H9 (cell line): ENCODE measurements around the gene KLK15. TPM values are rescaled to one million over a fixed set of nuclear protein-coding genes. Genes with fewer than 3 reads are reported as not detected.

Source experiments
- DNase-seq: peaks from one replicate; pipeline ENCODE4 v3.0.0-alpha.2; 2017
- H2AFZ ChIP-seq: one replicate; pipeline ENCODE4 v1.6.1; 2013; ENCODE audit warnings: mild to moderate bottlenecking, low read length, control low read depth, moderate library complexity
- H2AK5ac ChIP-seq: 2 replicates; pipeline ENCODE4 v1.6.1; 2013; ENCODE audit warnings: low read length, control low read depth, mixed read lengths; ENCODE audit not compliant: insufficient read length
- H2BK120ac ChIP-seq: one replicate; pipeline ENCODE4 v1.6.1; 2013; ENCODE audit warnings: low read depth, mild to moderate bottlenecking, low read length, control low read depth, inconsistent platforms; ENCODE audit not compliant: poor library complexity, severe bottlenecking
- H2BK12ac ChIP-seq: 2 replicates; pipeline ENCODE4 v1.6.1; 2013; ENCODE audit warnings: low read length, control low read depth, mixed read lengths, low read depth; ENCODE audit not compliant: insufficient read length
- H2BK15ac ChIP-seq: 2 replicates; pipeline ENCODE4 v1.6.1; 2013; ENCODE audit warnings: low read depth, low read length, control low read depth
- H2BK20ac ChIP-seq: one replicate; pipeline ENCODE4 v1.6.1; 2013; ENCODE audit warnings: low read depth, mild to moderate bottlenecking, low read length, control low read depth, inconsistent platforms; ENCODE audit not compliant: poor library complexity, severe bottlenecking
- H2BK5ac ChIP-seq: 2 replicates; pipeline ENCODE4 v1.6.1; 2013; ENCODE audit warnings: low read length, control low read depth, mixed read lengths; ENCODE audit not compliant: insufficient read length
- H3K14ac ChIP-seq: 2 replicates; pipeline ENCODE4 v1.6.1; 2013; ENCODE audit warnings: low read length, control low read depth; ENCODE audit not compliant: insufficient read depth
- H3K18ac ChIP-seq: 2 replicates; pipeline ENCODE4 v1.6.1; 2013; ENCODE audit warnings: low read depth, mild to moderate bottlenecking, mixed read lengths, low read length, control low read depth; ENCODE audit not compliant: insufficient read length
- H3K23ac ChIP-seq: 2 replicates; pipeline ENCODE4 v1.6.1; 2013; ENCODE audit warnings: low read length, control low read depth, mixed read lengths, low read depth; ENCODE audit not compliant: insufficient read length
- H3K23me2 ChIP-seq: 2 replicates; pipeline ENCODE4 v1.6.1; 2013; ENCODE audit warnings: low read depth, mild to moderate bottlenecking, mixed read lengths, low read length, control low read depth; ENCODE audit not compliant: insufficient read length, poor library complexity, severe bottlenecking
- H3K27ac ChIP-seq: 2 replicates; pipeline ENCODE4 v1.5.1; 2013; ENCODE audit warnings: low read length, control low read depth, mixed read lengths, low read depth; ENCODE audit not compliant: insufficient read length
- H3K27me3 ChIP-seq: 2 replicates; pipeline ENCODE4 v1.6.1; 2013; ENCODE audit warnings: low read length, control low read depth, inconsistent platforms; ENCODE audit not compliant: insufficient read depth
- H3K4ac ChIP-seq: 2 replicates; pipeline ENCODE4 v1.6.1; 2013; ENCODE audit warnings: low read depth, mild to moderate bottlenecking, control low read depth, inconsistent platforms, low read length, moderate library complexity
- H3K4me1 ChIP-seq: 2 replicates; pipeline ENCODE4 v1.6.1; 2013; ENCODE audit warnings: low read length, control low read depth, inconsistent platforms; ENCODE audit not compliant: insufficient read depth
- H3K4me2 ChIP-seq: 2 replicates; pipeline ENCODE4 v1.6.1; 2013; ENCODE audit warnings: low read length, control low read depth, mixed read lengths; ENCODE audit not compliant: insufficient read length, insufficient read depth
- H3K56ac ChIP-seq: 2 replicates; pipeline ENCODE4 v1.6.1; 2013; ENCODE audit warnings: low read depth, mild to moderate bottlenecking, mixed read lengths, low read length, control low read depth; ENCODE audit not compliant: insufficient read length
- H3K79me1 ChIP-seq: 2 replicates; pipeline ENCODE4 v1.6.1; 2013; ENCODE audit warnings: low read depth, mild to moderate bottlenecking, moderate library complexity, low read length, control low read depth, inconsistent platforms; ENCODE audit not compliant: insufficient read depth, poor library complexity, severe bottlenecking
- H3K79me2 ChIP-seq: 2 replicates; pipeline ENCODE4 v1.6.1; 2013; ENCODE audit warnings: low read length, control low read depth, inconsistent platforms; ENCODE audit not compliant: insufficient read depth
- H3K9ac ChIP-seq: 2 replicates; pipeline ENCODE4 v1.6.1; 2013; ENCODE audit warnings: low read length, control low read depth, mixed read lengths; ENCODE audit not compliant: insufficient read length; ENCODE audit errors: extremely low read depth
- H3K9me3 ChIP-seq: one replicate; pipeline ENCODE4 v1.6.1; 2013; ENCODE audit warnings: low read depth, low read length, inconsistent platforms; ENCODE audit not compliant: control insufficient read depth
- H3T11ph ChIP-seq: one replicate; pipeline ENCODE4 v1.6.1; 2013; ENCODE audit warnings: mild to moderate bottlenecking, low read length, control low read depth, inconsistent platforms
- H4K20me1 ChIP-seq: one replicate; pipeline ENCODE4 v1.6.1; 2013; ENCODE audit not compliant: control insufficient read depth, insufficient read length, insufficient read depth
- H4K5ac ChIP-seq: 2 replicates; pipeline ENCODE4 v1.6.1; 2013; ENCODE audit warnings: low read depth, mild to moderate bottlenecking, mixed read lengths, low read length, control low read depth; ENCODE audit not compliant: insufficient read length
- H4K8ac ChIP-seq: replicated peaks from 2 replicates; pipeline ENCODE4 v1.6.1; 2013; ENCODE audit warnings: low read length, control low read depth, mixed read lengths, low read depth; ENCODE audit not compliant: insufficient read length
- H4K91ac ChIP-seq: 2 replicates; pipeline ENCODE4 v1.6.1; 2013; ENCODE audit warnings: low read depth, mild to moderate bottlenecking, moderate library complexity, mixed read lengths, low read length, control low read depth; ENCODE audit not compliant: insufficient read length
- H3K27ac Mint-ChIP-seq, 3 experiments: 2 replicates in 2 of 3; 3 replicates in 1 of 3; pipeline ENCODE4 v1.8.0; 2020 to 2021; ENCODE audit warnings: mixed read lengths in 3 of 3, mild to moderate bottlenecking in 1 of 3, moderate library complexity in 1 of 3
- H3K27me3 Mint-ChIP-seq: 2 replicates; pipeline ENCODE4 v1.8.0; 2021; ENCODE audit warnings: low read depth, mild to moderate bottlenecking, moderate library complexity, mixed read lengths
- H3K36me3 Mint-ChIP-seq, 3 experiments: 2 replicates in 2 of 3; 3 replicates in 1 of 3; pipeline ENCODE4 v1.8.0; 2020 to 2021; ENCODE audit warnings: low read depth in 3 of 3, mixed read lengths in 3 of 3; ENCODE audit not compliant: insufficient read depth in 1 of 3
- H3K4me1 Mint-ChIP-seq, 2 experiments: 2 replicates each; pipeline ENCODE4 v1.8.0; 2020; ENCODE audit warnings: mixed read lengths in 2 of 2
- H3K4me3 Mint-ChIP-seq, 2 experiments: 2 replicates in 1 of 2; 3 replicates in 1 of 2; pipeline ENCODE4 v1.8.0; 2020 to 2021; ENCODE audit warnings: mild to moderate bottlenecking in 2 of 2, mixed read lengths in 2 of 2, moderate library complexity in 1 of 2
- H3K9me3 Mint-ChIP-seq, 2 experiments: 2 replicates in 1 of 2; 3 replicates in 1 of 2; pipeline ENCODE4 v1.8.0; 2020; ENCODE audit warnings: mild to moderate bottlenecking in 2 of 2, mixed read lengths in 2 of 2, moderate library complexity in 1 of 2
- CTCF ChIP-seq: fragments of 200-600 bp; sonication (generic); conservative IDR thresholded peaks from 3 replicates; pipeline ENCODE4 v1.8.0; 2021; ENCODE audit warnings: antibody characterized with exemption, mild to moderate bottlenecking
- WGBS: extraction: QIAGEN DNeasy Blood & Tissue Kit; methylation state at CpG from one replicate; pipeline ENCODE4 v1.1.7; 2013; ENCODE audit warnings: missing lambda C conversion rate, low lambda C conversion rate, mixed read lengths; ENCODE audit not compliant: insufficient read length; ENCODE audit errors: extremely low coverage; 5-methylcytosine and 5-hydroxymethylcytosine counted together
- total RNA-seq: library from RNA; stranded (reverse); gene quantifications from 2 replicates; pipeline ENCODE4 v1.2.1, GENCODE V29; 2021

The KLK15 gene
- total RNA-seq, 1 experiment from 2014 or later = not detected

DNA sequence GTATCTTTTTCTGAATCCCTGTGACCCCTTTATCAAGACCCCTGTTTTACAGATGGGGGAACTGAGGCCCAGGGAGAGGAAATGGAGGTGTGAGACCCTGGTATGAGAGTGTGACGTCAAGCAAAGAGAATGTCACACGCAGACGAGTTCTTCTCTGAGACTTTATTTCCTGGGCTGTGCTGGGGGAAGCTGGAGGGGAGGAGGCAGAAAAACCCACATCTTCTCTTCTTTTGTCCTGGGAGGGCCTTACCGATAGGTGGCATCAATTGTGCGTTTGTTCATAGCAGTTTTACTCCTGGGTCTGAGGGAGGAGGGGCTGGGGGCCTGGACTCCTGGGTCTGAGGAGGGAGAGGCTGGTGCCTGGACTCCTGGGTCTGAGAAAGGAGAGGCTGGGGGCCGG lies 4.9 kb upstream of the KLK15 start:
- no peak for DNase-seq
- Histone ChIP-seq H2AK5ac (no peak overlapping the region), H3K27me3 (peaks cover 2% of the 10 kb centered on the region; the same call in 1 of the 2 replicates), H3K4me1 (no peaks in the 10 kb centered on the region), H2BK12ac (no peak overlapping the region), H4K91ac (no peak overlapping the region), H3K23ac (no peak overlapping the region), H2BK120ac (no peak overlapping the region), H2AFZ (no peak overlapping the region), H3K79me1 (no peaks in the 10 kb centered on the region), H2BK5ac (no peak overlapping the region), H3K27ac (no peak overlapping the region), H3K4ac (no peak overlapping the region), H3K4me2 (no peak overlapping the region), H4K8ac (no peak overlapping the region), H3K18ac (no peak overlapping the region), H4K5ac (no peak overlapping the region), H3K23me2 (peaks cover 4% of the 10 kb centered on the region), H3K56ac (no peak overlapping the region), H2BK15ac (no peak overlapping the region), H3K9me3 (no peaks in the 10 kb centered on the region), H4K20me1 (no peaks in the 10 kb centered on the region), H2BK20ac (no peak overlapping the region), H3K14ac (no peak overlapping the region), H3K79me2 (no peaks in the 10 kb centered on the region), H3T11ph (no peak overlapping the region), H3K9ac (no peak overlapping the region)
- Mint-ChIP-seq H3K4me3 (peak overlapping the region in 1 of 2 experiments; percentile 22; a peak in 1 of 5 replicates), H3K36me3 (no peaks in the 10 kb centered on the region), H3K27ac (peak overlapping the region in 2 of 3 experiments; percentile 27 to 60; a peak in 3 of 7 replicates), H3K4me1 (peaks cover 13 to 26% of the 10 kb centered on the region in 2 experiments), H3K27me3 (peaks cover 78% of the 10 kb centered on the region), H3K9me3 (no peaks in the 10 kb centered on the region; a peak in 3 of 5 replicates)
- no CpG with 5 or more reads among the region's 6 CpGs for WGBS
- TF ChIP-seq CTCF = peak; percentile 50; the same call in 2 of the 3 replicates
